HG03439 (cell line): ENCODE data around the gene GSTA2.
"Not testable (repeated sequence)": the region's sequence is repeated elsewhere in the genome, so short reads cannot be mapped to it uniquely, and the experiment has no call there.

Experiments used
- ATAC-seq: cut with Tn5 transposase; IDR thresholded peaks from one replicate; pipeline ENCODE4 v1.9.1; 2021; ENCODE audit warnings: mild to moderate bottlenecking, moderate library complexity; ENCODE audit not compliant: unreplicated experiment

The GSTA2 gene

DNA sequence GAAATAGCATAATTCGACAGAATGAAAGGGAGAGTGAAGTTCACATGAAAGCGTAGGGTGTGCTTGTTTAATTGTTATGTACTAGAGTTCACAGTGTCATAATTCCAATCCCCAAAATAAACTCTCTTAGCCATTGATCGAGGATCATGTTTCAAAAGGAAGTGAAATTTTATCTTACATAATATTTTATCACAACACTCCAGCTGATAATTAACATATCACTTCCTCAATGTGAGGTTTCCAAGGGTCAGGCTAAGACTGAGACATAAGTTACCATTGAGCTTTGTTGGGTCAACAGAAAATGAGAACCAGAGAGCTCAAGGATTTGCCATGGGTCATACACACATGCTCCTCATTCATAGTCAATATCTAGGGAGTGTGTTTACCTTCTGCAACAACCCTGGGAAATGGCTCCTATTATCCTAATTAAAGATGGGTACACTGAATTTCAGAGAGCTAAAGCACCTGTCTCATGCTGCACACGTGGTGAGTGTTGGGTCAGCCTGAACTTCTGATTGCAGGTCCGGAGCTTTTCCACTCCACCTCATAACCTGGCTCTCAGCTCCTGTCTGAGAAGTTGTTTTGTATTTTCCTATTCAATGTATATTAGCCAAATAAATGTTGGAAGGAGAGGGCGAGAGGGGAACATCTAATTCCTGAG lies 3.0 kb downstream of the GSTA2 start:
- ATAC-seq = no peak

DNA sequence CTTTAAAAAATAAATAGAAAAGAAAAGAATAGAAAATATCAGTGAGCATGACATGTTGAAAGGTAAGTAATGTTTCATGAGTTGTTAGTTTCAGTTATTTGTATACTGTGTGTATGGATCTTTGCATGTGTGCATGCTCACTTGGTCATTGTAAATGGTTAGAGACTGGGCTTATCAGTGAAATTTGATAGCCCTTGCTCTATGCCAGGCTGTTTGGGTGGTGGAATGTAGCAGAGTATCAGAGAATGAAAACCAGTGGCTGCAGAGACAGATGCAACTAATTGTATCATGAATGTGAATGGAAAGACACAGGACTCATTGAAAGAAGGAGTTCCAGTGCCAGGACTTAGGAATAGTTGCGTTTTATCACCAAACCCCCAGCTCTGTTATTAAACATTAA lies 4.2 kb downstream of the GSTA2 start:
- ATAC-seq = no peak

- not testable (repeated sequence) for ATAC-seq
Observed at GRCh38 chr6:52757651-52758338, 5.5 kb downstream of the GSTA2 start.

DNA sequence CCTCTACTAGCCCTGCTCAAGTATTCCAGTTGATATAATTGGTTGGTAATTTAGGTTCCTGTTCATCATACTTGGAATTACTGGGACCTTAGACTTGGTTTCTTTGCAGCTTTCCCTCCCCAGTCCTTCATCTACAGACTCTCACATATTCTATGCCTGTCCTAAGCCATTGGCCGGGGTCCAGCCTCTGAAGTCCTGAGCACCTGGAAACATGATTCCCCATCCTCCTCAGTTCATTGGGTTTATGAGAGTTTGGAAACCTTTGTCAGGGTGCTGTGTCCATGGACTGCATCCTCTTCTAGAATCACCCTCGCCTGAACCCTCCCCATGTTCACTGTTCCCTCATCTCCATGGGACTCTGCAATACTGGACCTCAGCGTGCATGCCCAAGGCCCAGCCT lies 8.8 kb downstream of the GSTA2 start:
- no peak for ATAC-seq

- not testable (repeated sequence) for ATAC-seq
Observed at GRCh38 chr6:52753137-52753536, 10.1 kb downstream of the GSTA2 start.

DNA sequence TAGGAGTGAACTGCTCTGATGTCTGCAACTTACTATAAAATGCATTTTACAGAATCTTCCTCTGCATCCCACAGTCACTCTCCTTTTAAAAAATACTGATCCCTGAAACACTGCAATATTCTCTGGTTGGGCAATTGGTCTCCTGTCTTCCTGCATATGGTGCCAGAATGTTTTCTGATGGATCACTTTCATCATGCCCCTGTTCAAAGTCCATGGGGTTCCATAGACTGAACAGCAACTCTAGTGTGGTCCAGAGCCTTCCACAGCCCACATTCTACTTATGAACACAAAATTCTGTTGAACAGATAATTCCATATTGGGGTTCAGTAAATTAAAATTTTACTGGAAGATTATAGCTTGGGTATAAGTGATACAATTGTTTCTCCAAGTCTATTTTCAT lies 11.0 kb downstream of the GSTA2 start:
- no peak for ATAC-seq

DNA sequence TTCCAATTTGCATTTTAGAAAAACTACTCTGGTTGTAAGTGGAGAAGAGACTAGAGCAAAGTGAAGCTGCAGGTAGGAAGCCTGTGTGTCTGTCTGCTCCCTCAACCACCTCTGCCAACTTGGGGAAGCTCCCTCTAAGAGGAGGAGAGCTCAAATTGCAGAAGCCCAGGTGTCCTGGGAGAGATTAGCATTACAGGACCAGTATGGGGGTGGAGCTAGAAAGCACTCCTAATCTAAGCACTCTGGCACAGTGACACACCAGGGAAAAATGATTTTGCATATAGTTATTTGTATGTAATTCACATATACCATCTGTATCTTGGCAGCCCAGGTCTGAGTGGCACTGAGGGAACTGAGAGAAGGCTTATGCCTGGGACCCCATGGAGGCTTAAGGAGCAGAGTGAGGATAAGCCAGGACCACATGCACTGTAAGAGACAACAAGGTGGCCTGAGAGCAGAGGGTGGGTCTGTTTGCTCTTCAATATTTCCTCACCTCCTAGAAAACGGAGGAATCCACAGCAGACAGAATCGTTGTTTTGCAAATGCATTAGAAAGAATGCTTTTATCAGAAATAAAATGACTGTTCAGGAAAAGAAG lies 13.6 kb downstream of the GSTA2 start:
- no peak for ATAC-seq

GRCh38 chr6:52747301-52747700 lies 16.0 kb downstream of the GSTA2 start:
- ATAC-seq = not testable (repeated sequence)

DNA sequence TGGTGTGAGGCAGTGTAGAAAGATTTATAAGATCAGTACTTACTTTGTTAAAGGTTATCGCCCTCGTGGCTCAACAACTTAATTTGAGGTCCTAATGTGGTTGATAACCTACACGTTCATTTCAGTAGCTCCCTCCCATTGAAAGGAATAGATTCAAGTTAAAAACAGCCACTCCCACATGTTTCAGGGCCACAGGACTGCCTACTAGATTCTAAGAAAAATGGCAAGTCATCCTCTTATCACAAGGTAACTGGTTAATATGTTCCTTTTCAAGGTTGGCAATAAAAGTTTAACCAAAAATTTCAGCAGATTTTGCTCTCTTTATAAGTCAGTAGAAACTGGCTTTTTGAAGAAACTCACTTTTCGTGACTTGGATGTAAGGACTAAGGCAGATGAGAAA lies 17.1 kb downstream of the GSTA2 start:
- no peak for ATAC-seq

DNA sequence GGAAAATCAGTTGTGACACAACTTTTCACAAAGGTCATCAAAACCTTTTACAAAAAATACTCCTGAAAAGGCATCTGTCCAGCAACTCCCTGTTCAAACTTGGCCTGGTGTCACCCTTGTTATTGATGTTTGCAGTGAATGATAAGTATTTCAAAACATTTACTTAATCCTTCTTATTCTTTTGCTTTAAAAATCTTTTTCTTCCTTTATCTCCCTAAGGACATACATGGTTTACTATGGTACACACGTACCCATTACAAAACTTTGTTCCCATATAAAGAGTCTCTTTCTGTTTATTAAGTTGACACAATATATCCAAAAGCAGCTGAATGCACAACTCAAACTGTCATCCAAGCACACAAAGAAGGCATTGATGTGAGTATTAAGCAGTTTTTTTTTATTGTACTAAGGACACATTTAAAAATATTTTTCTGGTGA lies 17.5 kb downstream of the GSTA2 start:
- no peak for ATAC-seq

DNA sequence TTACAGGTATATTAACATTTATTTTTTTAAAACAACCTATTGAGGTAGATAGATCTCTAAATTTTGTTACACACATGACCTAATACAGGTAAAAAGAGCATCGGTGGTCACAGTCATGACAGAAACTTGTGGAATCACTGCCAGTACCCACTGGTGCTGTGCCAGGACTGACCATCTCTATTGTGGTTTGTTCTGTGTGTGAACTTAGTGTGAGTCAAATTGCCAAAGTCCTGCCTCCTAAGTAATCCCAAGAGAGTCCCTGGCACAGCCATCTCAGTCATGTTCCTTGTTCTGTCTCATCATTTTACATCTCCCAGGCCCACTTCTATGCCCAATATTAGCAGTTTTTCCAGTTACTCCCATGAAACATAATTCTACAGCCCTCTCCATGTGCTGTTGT lies 21.4 kb downstream of the GSTA2 start:
- ATAC-seq = no peak

DNA sequence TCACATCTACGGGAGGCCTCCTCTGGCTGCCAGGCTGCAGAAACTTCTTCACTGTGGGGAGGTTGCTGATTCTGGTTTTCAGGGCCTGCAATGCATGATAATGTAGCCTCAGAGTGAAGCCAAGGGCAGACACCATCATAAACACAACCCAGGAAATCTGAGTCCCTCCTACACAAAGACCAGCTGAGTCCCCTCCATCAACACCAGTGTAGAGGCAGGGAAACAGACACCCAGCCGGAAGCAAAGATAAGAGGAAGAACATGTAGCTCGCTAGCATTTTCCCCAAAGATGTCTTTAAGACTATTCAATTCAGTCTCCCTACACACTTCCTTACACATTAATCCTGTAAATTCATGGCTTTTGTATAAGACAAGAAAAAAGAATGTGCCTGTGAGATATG lies 23.6 kb downstream of the GSTA2 start:
- ATAC-seq = no peak

GRCh38 chr6:52739134-52739533 lies 24.1 kb downstream of the GSTA2 start:
- no peak for ATAC-seq

DNA sequence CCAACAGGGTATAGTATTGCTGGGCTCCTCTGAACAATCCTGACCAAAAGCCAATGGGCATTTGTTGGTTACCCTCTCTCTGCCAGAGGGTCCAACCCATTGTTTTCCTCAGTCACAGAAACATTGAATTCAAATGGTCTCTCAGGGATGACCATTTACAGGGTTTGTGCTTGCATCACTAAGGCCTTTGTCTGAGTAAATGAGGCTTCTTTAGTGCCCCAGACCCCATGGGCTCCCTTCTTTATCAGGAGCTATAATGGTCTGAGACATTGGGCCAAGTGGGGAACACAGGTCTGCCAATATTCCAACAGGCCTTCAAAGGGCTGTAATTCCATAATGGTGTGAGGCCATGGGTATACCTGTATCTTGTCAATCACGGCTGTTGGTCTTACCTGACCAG lies 27.1 kb downstream of the GSTA2 start:
- no peak for ATAC-seq

DNA sequence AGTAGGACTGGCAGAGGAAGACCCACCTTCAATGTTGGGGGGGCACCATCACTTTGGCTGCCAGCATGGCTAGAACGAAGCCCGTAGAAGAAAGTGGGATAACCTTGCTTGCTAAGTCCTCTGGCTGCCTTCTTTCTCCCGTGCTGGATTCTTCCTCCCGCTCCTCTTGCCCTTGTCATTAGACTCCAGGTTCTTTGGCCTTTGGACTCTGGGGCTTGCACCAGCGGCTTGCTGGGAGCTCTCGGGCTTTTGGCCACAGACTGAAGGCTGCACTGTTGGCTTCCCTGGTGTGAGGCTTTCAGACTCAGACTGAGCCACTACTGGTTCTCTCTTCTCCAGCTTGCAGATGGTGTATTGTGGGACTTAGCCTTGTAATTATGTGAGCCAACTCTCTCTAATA lies 28.2 kb downstream of the GSTA2 start:
- ATAC-seq = no peak

- ATAC-seq = no peak
Observed at GRCh38 chr6:52734072-52734471, 29.2 kb downstream of the GSTA2 start.

DNA sequence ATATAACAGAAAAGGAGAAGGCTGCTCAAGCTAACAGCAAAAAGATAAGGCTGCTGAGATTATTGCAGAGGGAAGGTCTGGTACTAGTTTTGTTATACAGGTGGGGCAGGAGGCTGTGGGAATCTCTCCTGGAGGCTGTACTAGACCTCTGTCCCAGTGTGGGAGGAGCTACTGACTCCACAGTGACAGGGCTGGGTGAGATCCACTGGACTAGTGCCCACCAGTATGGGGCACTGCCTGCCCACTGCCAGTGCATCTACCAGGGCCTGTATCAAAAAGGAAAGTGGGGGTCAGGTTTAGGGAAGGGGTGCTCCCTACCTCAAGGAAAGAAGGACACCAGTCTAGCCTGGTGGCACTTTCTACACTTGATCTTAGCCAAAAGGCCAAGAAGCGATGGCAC lies 30.1 kb downstream of the GSTA2 start:
- ATAC-seq = no peak

DNA sequence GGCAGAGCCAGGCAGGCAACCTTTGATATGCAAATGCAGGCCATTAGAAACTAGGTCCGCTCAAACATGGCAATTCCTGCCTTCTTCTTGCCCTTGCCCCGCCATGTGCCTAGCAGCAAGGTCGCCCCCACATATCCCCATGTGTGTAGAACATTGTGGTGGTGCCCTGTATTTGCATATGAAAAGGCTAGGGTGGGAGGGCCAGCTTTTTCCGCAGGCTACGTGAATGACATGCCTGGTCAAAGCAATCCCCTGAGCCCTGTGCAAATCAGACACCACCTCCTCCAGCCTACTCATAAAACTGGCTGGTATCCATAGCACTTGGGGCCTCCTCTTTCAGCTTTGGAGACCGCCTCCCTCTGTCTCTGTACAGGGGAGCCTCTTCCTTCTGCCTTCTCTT lies 31.6 kb downstream of the GSTA2 start:
- no peak for ATAC-seq

- no peak for ATAC-seq
Observed at GRCh38 chr6:52729576-52729975, 33.7 kb downstream of the GSTA2 start.

- no peak for ATAC-seq
Observed at GRCh38 chr6:52728394-52728793, 34.9 kb downstream of the GSTA2 start.

DNA sequence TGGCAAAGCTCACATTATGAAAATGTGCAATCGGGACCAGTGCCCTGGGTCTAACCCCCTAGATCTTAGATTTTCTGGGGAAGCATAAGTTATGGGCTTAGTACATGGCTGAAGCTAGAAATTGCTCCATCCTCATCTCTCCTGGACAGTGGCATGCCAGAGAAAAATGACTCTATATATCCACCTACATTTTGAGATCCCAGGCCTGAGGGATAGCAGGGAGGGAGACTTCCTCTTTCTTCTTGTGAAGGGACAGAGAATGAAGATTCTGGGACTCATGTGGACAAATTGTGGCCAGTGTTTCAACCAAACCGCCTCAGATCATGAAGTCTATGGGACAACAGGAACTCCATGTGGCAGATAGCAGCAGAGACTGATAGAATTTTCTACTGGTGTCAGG lies 35.4 kb downstream of the GSTA2 start:
- ATAC-seq = no peak

DNA sequence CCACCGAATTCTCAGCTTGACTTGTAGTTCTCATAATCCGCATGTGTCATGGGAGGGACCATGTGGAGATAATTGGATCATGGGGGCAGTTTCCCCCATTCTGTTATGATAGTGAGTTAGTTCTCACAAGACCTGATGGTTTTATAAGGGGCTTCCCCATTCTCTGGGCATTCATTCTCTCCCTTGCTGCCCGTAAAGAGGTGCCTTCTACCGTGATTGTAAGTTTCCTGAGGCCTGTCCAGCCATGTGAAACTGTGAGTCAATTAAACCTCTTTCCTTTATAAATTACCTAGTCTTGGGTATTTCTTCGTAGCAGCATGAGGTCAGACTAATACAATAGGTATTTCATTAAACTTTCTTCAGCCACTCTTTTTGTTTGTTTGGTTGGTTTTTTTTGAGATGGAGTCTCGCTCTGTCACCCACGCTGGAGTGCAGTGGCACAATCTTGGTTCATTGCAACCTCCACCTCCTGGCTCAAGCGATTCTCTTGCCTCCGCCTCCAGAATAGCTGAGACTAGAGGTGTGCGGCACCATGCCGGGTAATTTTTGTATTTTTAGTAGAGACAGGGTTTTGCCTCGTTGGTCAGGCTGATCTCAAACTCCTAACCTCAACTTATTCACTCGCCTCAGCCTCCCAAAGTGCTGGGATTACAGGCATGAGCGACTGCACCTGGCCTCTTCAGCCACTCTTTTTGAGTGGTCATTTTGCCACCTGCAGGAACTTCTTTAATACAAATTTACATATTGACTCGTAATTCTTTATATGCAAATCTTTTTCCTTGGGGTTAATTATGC lies 36.3 kb downstream of the GSTA2 start:
- no peak for ATAC-seq
